GM19023 (cell line): ENCODE data around the gene GMPPA.
A peak's percentile ranks its signal among the peaks of the same experiment; 100 is the strongest.

Experiments
- ATAC-seq: cut with Tn5 transposase; IDR thresholded peaks from one replicate; pipeline ENCODE4 v1.9.1; 2021; ENCODE audit warnings: mild to moderate bottlenecking, moderate library complexity; ENCODE audit not compliant: unreplicated experiment

Gene GMPPA

GRCh38 chr2:219537657-219538488 lies 39.2 kb downstream of the GMPPA start:
- ATAC-seq, result no peak

- no peak for ATAC-seq
These were observed 39.8 kb downstream of the GMPPA start for GRCh38 chr2:219538504-219538951.

DNA sequence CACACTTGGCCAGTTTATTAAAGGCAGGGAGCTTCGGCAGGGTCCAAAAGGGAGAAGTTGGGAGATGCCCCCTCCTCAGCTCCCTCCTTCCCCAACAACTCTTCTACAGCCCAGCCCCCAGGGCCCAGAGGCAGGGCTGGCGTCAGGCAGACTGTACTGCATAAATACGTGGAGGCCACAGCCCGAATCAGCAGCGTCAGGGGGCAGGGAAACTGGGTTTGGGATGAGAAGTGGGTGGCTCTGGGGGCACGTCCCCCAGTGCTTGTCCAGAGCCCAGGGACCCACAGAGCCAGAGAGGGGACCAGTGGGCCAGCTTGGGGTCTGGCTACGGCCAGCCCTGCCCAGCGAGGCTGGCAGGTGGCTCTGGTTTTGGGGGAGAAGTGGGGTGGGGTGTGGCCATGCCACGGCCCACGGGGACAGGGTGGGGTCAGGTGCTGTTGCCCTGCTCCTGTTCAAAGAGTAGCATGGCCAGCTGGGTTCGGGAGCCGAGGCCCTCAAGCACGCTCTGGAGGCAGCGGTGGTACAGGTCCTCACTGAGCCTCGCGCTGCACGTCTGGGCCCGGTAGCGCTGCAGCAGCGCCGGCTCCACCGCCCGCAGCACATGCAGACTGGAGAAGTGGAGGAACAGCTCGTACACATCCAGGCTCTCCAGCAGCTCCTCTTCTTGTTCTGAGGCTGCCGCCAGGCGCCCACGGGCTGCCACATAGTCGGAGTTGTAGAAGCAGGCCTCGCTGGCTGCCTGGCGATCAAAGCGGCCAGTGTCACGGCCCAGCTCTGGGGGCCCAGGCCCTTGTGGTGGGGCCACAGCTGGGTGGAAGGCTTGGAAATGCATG lies 40.5 kb downstream of the GMPPA start:
- ATAC-seq, result no peak

- ATAC-seq, result no peak
These were observed 41.4 kb downstream of the GMPPA start for GRCh38 chr2:219539926-219540678.

DNA sequence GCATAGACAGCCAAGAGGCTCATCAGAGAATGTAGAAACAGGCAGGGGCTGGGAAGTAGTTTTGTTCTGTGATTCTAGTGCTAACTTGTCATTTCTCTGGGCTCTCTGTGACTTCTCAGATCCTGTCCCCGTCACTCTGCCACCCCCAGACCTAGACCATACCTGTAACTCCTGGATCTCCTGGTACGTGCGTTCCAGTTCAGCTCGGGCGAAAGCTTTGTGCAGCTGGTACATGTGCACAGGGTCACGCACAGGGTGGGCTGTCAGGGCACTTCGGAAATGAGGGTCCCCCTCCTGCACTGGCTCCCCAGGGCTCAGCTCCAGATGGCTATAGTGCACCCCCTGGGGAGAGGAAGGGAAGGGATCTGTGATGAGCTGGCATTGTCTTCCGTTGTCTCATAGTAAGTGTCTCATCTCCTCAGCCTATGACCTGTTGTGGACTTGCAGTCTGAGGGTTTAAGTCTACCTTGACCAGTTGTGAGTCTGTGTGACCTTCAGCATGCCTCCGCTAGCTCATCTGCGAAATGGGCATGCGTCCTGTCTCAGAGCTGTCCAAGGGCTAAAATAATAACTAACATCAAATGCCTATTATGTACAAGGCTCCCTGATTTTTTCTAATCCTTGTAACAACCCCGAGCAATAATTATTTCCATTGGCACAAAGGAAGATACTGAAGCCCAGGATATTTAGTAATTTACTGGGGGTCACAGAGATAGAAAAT lies 42.3 kb downstream of the GMPPA start:
- no peak for ATAC-seq

DNA sequence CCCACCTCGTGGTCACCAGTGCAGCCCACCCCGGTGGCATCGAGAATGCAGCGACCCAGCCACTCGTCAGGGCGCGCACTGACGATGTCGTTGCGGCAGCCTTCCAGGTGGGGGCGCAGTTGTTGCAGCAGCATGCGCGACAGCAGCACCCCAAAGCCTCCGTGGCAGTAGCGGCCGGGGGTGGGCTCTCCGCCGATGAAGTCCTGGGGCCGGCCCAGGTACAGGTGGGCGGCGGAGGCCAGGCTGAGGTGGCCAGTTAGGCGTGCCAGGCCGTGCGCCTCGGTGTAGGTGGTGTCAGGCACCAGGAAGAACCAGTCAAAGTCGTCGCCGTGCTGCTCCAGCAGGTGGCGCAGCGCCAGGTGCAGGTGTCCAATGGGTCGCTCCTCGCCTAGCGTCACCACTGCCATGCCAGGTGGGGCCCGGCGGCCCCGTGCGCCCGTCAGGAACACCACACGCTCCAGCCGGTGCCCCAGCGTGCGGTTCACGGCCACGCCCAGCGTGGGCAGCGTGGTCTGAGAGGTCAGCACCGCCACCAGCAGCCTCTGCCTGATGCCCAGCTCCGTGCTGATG lies 43.0 kb downstream of the GMPPA start:
- ATAC-seq, result peak; percentile 40

DNA sequence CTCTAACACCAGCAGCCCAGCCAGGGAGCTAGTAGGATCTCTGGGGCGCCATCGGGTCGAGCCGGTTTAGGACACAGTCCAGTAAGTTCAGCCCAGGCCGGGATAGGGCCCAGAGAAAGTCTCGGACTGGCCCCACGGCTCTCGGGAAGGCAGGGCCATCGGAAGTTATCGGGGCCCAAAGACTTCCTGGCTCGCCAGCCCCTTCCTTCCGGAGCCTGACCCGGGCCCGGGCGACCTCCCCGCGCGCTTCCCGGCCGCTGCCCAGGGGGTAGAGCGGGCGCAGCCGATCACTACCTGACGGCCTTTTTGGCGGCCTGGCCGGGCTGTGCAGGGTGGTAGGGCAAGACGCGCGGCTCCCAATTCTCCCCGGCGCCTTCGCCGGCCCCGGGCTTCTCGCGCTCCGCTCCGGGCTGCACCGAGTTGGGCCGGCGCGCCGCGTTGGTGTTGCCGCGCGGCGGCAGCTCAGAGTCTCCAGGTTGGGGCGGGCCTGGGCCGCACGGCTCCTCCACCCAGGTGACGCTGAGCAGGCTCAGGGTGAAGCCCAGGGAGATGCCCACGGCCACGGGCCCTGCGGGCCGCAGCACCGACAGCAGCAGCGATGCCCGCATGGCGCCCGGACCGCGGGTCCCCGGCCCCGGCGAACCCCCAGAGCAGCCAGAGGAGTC lies 44.4 kb downstream of the GMPPA start:
- peak; percentile 39 for ATAC-seq

- ATAC-seq, result peak; percentile 78
These were observed 45.1 kb downstream of the GMPPA start, which contains the start of the genes CHPF and TMEM198 for GRCh38 chr2:219543596-219544358. TSS of gene CHPF (minus strand) at chr2:219543809. CDS start at chr2:219543538, 271 bp downstream. TSS of gene TMEM198 (plus strand) at chr2:219544028. CDS start at chr2:219544728, 700 bp downstream.

- no peak for ATAC-seq
These were observed 45.9 kb downstream of the GMPPA start for GRCh38 chr2:219544567-219544966.

DNA sequence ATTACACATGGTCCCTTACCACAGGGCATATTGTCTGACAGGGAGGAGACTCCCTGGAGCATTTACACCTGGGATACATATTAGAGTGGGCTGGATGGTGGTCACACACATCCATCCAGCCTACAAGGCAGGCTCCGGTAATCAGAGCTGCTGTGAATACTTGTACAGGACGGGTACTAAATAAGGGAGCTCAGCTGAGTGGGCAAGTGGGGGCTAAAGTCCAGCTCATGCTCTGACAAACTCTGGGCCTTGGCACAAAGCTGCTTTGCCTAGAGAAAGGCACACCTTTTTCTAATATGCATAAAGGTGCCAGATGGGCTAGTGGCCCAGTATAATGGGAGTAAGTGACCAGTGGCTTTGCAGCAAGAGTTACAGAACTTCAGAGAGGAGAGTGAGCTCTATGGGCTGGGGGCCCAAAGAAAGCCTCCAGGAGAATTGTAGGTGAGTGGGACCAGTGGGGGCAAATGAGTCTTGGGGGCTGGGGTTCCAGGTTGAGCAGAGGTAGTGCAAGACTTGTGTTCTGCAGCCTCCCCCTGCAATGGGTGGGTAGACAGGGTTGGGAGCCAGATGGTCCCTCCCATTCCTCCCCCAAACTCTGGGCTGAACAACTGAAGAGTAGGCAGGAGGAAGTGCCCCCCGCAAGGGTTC lies 46.7 kb downstream of the GMPPA start:
- ATAC-seq, result no peak

- ATAC-seq, result no peak
These were observed 47.3 kb downstream of the GMPPA start for GRCh38 chr2:219545943-219546352.

- ATAC-seq, result no peak
These were observed 48.9 kb downstream of the GMPPA start for GRCh38 chr2:219547621-219548020.

DNA sequence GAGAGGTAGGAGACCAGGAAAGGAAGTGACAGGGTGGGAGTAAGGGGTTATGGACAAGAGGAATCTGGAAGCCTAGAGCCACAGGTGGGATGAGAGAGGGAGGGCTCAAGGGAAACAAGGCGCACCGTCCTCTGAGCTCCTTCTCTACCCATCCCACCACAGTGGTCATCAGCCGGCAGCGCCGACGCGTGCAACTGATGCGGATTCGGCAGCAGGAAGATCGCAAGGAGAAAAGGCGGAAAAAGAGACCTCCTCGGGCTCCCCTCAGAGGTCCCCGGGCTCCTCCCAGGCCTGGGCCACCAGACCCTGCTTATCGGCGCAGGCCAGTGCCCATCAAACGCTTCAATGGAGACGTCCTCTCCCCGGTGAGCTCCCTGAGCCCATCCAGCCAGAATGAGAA lies 50.3 kb downstream of the GMPPA start:
- ATAC-seq, result no peak

DNA sequence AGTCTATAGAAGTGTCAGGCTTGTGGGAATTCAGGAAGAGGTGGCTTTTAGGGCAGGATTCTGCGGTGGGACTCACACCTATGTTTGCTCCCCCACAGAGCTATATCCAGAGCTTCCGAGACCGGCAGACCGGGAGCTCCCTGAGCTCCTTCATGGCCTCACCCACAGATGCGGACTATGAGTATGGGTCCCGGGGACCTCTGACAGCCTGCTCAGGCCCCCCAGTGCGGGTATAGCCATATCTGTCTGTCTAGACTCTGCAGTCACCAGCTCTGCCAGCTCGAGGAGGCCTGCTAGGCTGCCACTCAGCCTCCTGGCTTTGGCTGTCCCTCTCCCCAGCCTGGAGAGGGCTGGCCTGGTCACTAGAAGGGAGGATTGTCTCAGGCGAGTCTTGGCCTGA lies 50.9 kb downstream of the GMPPA start:
- no peak for ATAC-seq

DNA sequence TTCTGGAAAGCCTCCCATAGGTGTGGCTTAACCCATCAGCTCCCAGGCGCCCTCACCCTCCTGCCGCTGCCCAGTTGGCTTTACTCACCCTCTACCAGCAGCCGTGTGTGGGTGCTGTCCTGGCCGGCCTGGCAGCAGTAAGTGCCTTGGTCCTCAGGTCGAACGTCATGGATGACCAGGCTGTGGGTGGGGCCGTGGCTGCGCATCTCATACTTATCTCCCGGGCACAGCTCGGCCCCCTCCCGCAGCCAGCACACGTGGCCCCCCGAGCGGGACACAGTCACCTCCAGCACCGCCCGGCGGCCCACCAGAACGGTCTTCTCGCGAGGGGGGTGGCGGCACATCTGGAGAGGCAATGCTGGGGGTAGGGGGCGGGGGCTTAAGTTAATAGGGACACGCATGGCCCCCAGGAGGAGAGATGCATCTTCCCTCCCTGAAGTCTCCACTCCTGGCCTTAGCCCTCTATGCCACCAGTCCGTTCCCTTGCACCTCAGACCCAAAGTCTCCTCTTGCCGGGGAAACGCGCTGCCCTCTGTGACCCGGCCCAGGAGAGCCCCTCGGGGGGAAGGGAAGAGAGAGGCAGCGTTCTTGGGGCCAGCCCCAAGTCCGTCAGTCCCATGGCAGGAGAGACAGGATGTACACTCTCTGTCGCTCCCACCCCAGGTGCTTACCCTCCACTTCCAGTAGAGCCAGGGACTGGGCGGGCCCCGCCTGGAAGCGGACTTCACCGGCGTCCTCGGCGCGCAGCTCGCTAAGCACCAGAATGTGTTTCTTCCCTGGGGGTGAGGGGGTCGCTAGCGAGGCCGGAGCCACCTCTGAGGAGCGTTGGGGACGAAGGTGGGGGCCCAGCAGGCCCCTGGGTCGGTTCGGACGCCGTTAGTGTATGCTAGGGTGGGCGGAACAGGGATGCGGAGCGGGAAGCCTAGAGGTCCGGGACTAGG lies 53.0 kb downstream of the GMPPA start:
- ATAC-seq, result peak; percentile 3

GRCh38 chr2:219552382-219553167 lies 53.9 kb downstream of the GMPPA start:
- peak; percentile 91 for ATAC-seq

GRCh38 chr2:219553168-219553417 lies 54.4 kb downstream of the GMPPA start:
- no peak for ATAC-seq
